H9 (cell line): ENCODE measurements around the gene HSD11B1. TPM values are rescaled to one million over a fixed set of nuclear protein-coding genes. Genes with fewer than 3 reads are reported as not detected.

Experiments used
- DNase-seq: peaks from one replicate; pipeline ENCODE4 v3.0.0-alpha.2; 2017
- H2AFZ ChIP-seq: one replicate; pipeline ENCODE4 v1.6.1; 2013; ENCODE audit warnings: mild to moderate bottlenecking, low read length, control low read depth, moderate library complexity
- H2AK5ac ChIP-seq: 2 replicates; pipeline ENCODE4 v1.6.1; 2013; ENCODE audit warnings: low read length, control low read depth, mixed read lengths; ENCODE audit not compliant: insufficient read length
- H2BK120ac ChIP-seq: one replicate; pipeline ENCODE4 v1.6.1; 2013; ENCODE audit warnings: low read depth, mild to moderate bottlenecking, low read length, control low read depth, inconsistent platforms; ENCODE audit not compliant: poor library complexity, severe bottlenecking
- H2BK12ac ChIP-seq: 2 replicates; pipeline ENCODE4 v1.6.1; 2013; ENCODE audit warnings: low read length, control low read depth, mixed read lengths, low read depth; ENCODE audit not compliant: insufficient read length
- H2BK15ac ChIP-seq: 2 replicates; pipeline ENCODE4 v1.6.1; 2013; ENCODE audit warnings: low read depth, low read length, control low read depth
- H2BK20ac ChIP-seq: one replicate; pipeline ENCODE4 v1.6.1; 2013; ENCODE audit warnings: low read depth, mild to moderate bottlenecking, low read length, control low read depth, inconsistent platforms; ENCODE audit not compliant: poor library complexity, severe bottlenecking
- H2BK5ac ChIP-seq: 2 replicates; pipeline ENCODE4 v1.6.1; 2013; ENCODE audit warnings: low read length, control low read depth, mixed read lengths; ENCODE audit not compliant: insufficient read length
- H3K14ac ChIP-seq: 2 replicates; pipeline ENCODE4 v1.6.1; 2013; ENCODE audit warnings: low read length, control low read depth; ENCODE audit not compliant: insufficient read depth
- H3K18ac ChIP-seq: 2 replicates; pipeline ENCODE4 v1.6.1; 2013; ENCODE audit warnings: low read depth, mild to moderate bottlenecking, mixed read lengths, low read length, control low read depth; ENCODE audit not compliant: insufficient read length
- H3K23ac ChIP-seq: 2 replicates; pipeline ENCODE4 v1.6.1; 2013; ENCODE audit warnings: low read length, control low read depth, mixed read lengths, low read depth; ENCODE audit not compliant: insufficient read length
- H3K23me2 ChIP-seq: 2 replicates; pipeline ENCODE4 v1.6.1; 2013; ENCODE audit warnings: low read depth, mild to moderate bottlenecking, mixed read lengths, low read length, control low read depth; ENCODE audit not compliant: insufficient read length, poor library complexity, severe bottlenecking
- H3K27ac ChIP-seq: 2 replicates; pipeline ENCODE4 v1.5.1; 2013; ENCODE audit warnings: low read length, control low read depth, mixed read lengths, low read depth; ENCODE audit not compliant: insufficient read length
- H3K27me3 ChIP-seq: 2 replicates; pipeline ENCODE4 v1.6.1; 2013; ENCODE audit warnings: low read length, control low read depth, inconsistent platforms; ENCODE audit not compliant: insufficient read depth
- H3K4ac ChIP-seq: 2 replicates; pipeline ENCODE4 v1.6.1; 2013; ENCODE audit warnings: low read depth, mild to moderate bottlenecking, control low read depth, inconsistent platforms, low read length, moderate library complexity
- H3K4me1 ChIP-seq: 2 replicates; pipeline ENCODE4 v1.6.1; 2013; ENCODE audit warnings: low read length, control low read depth, inconsistent platforms; ENCODE audit not compliant: insufficient read depth
- H3K4me2 ChIP-seq: 2 replicates; pipeline ENCODE4 v1.6.1; 2013; ENCODE audit warnings: low read length, control low read depth, mixed read lengths; ENCODE audit not compliant: insufficient read length, insufficient read depth
- H3K56ac ChIP-seq: 2 replicates; pipeline ENCODE4 v1.6.1; 2013; ENCODE audit warnings: low read depth, mild to moderate bottlenecking, mixed read lengths, low read length, control low read depth; ENCODE audit not compliant: insufficient read length
- H3K79me1 ChIP-seq: 2 replicates; pipeline ENCODE4 v1.6.1; 2013; ENCODE audit warnings: low read depth, mild to moderate bottlenecking, moderate library complexity, low read length, control low read depth, inconsistent platforms; ENCODE audit not compliant: insufficient read depth, poor library complexity, severe bottlenecking
- H3K79me2 ChIP-seq: 2 replicates; pipeline ENCODE4 v1.6.1; 2013; ENCODE audit warnings: low read length, control low read depth, inconsistent platforms; ENCODE audit not compliant: insufficient read depth
- H3K9ac ChIP-seq: 2 replicates; pipeline ENCODE4 v1.6.1; 2013; ENCODE audit warnings: low read length, control low read depth, mixed read lengths; ENCODE audit not compliant: insufficient read length; ENCODE audit errors: extremely low read depth
- H3K9me3 ChIP-seq: one replicate; pipeline ENCODE4 v1.6.1; 2013; ENCODE audit warnings: low read depth, low read length, inconsistent platforms; ENCODE audit not compliant: control insufficient read depth
- H3T11ph ChIP-seq: one replicate; pipeline ENCODE4 v1.6.1; 2013; ENCODE audit warnings: mild to moderate bottlenecking, low read length, control low read depth, inconsistent platforms
- H4K20me1 ChIP-seq: one replicate; pipeline ENCODE4 v1.6.1; 2013; ENCODE audit not compliant: control insufficient read depth, insufficient read length, insufficient read depth
- H4K5ac ChIP-seq: 2 replicates; pipeline ENCODE4 v1.6.1; 2013; ENCODE audit warnings: low read depth, mild to moderate bottlenecking, mixed read lengths, low read length, control low read depth; ENCODE audit not compliant: insufficient read length
- H4K8ac ChIP-seq: replicated peaks from 2 replicates; pipeline ENCODE4 v1.6.1; 2013; ENCODE audit warnings: low read length, control low read depth, mixed read lengths, low read depth; ENCODE audit not compliant: insufficient read length
- H4K91ac ChIP-seq: 2 replicates; pipeline ENCODE4 v1.6.1; 2013; ENCODE audit warnings: low read depth, mild to moderate bottlenecking, moderate library complexity, mixed read lengths, low read length, control low read depth; ENCODE audit not compliant: insufficient read length
- H3K27ac Mint-ChIP-seq, 3 experiments: 2 replicates in 2 of 3; 3 replicates in 1 of 3; pipeline ENCODE4 v1.8.0; 2020 to 2021; ENCODE audit warnings: mixed read lengths in 3 of 3, mild to moderate bottlenecking in 1 of 3, moderate library complexity in 1 of 3
- H3K27me3 Mint-ChIP-seq: 2 replicates; pipeline ENCODE4 v1.8.0; 2021; ENCODE audit warnings: low read depth, mild to moderate bottlenecking, moderate library complexity, mixed read lengths
- H3K36me3 Mint-ChIP-seq, 3 experiments: 2 replicates in 2 of 3; 3 replicates in 1 of 3; pipeline ENCODE4 v1.8.0; 2020 to 2021; ENCODE audit warnings: low read depth in 3 of 3, mixed read lengths in 3 of 3; ENCODE audit not compliant: insufficient read depth in 1 of 3
- H3K4me1 Mint-ChIP-seq, 2 experiments: 2 replicates each; pipeline ENCODE4 v1.8.0; 2020; ENCODE audit warnings: mixed read lengths in 2 of 2
- H3K4me3 Mint-ChIP-seq, 2 experiments: 2 replicates in 1 of 2; 3 replicates in 1 of 2; pipeline ENCODE4 v1.8.0; 2020 to 2021; ENCODE audit warnings: mild to moderate bottlenecking in 2 of 2, mixed read lengths in 2 of 2, moderate library complexity in 1 of 2
- H3K9me3 Mint-ChIP-seq, 2 experiments: 2 replicates in 1 of 2; 3 replicates in 1 of 2; pipeline ENCODE4 v1.8.0; 2020; ENCODE audit warnings: mild to moderate bottlenecking in 2 of 2, mixed read lengths in 2 of 2, moderate library complexity in 1 of 2
- total RNA-seq: library from RNA; stranded (reverse); gene quantifications from 2 replicates; pipeline ENCODE4 v1.2.1, GENCODE V29; 2021
- TF ChIP-seq, protein P1 (sequence below): fragments of 200-600 bp; sonication (generic); conservative IDR thresholded peaks from 3 replicates; pipeline ENCODE4 v1.8.0; 2021; ENCODE audit warnings: antibody characterized with exemption, mild to moderate bottlenecking

HSD11B1 gene
- total RNA-seq, 1 experiment from 2014 or later: not detected

DNA sequence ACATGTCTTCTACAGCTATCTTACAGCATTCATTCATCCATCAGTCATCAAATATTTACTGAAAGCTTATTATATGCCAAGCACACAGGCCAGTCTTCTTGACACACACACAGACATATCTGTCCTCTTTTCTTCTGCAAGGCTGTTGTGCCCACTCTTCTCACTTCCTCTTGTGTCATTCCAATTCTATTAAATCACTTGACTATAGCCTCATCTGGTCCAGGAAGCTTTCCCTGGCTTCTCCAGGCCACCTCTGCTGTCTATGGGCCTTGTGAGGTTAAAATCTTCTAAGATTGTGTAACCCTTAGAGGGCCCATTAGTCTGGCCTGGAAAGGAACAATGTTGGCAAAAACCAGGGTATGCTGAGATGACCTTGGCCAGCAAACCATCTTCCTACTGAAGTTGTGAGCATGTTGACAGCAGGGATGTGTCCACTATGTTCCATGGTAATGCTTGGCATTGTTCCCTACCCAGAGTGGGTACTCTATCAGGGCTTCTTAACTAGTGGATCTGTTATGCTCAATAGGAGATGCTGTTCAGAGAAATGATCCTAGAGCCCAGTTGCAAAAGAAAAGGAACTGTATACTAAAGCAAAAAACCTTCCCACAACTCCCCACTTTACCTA, 56.5 kb downstream of the HSD11B1 start:
- Histone ChIP-seq H4K91ac (no peak overlapping the region), H3K27me3 (no peaks in the 10 kb centered on the region), H3K79me1 (no peaks in the 10 kb centered on the region), H2BK20ac (no peak overlapping the region), H2BK15ac (no peak overlapping the region), H3K79me2 (no peaks in the 10 kb centered on the region), H3K14ac (no peak overlapping the region), H3K23ac (no peak overlapping the region), H2AK5ac (no peak overlapping the region), H2BK120ac (no peak overlapping the region), H3K27ac (no peak overlapping the region), H3K18ac (no peak overlapping the region), H4K5ac (no peak overlapping the region), H3K4me1 (no peaks in the 10 kb centered on the region), H3K9ac (no peak overlapping the region), H3K4ac (no peak overlapping the region), H2AFZ (no peak overlapping the region), H3T11ph (no peak overlapping the region), H3K4me2 (no peak overlapping the region), H3K23me2 (no peaks in the 10 kb centered on the region), H3K9me3 (no peaks in the 10 kb centered on the region), H2BK5ac (no peak overlapping the region), H4K8ac (no peak overlapping the region), H3K56ac (no peak overlapping the region), H2BK12ac (no peak overlapping the region), H4K20me1 (no peaks in the 10 kb centered on the region)
- Mint-ChIP-seq H3K9me3 (no peaks in the 10 kb centered on the region; a peak in 1 of 5 replicates), H3K4me1 (no peaks in the 10 kb centered on the region), H3K36me3 (no peaks in the 10 kb centered on the region), H3K27ac (no peak overlapping the region), H3K4me3 (no peak overlapping the region), H3K27me3 (peaks cover 31% of the 10 kb centered on the region)
- TF ChIP-seq, protein P1, sequence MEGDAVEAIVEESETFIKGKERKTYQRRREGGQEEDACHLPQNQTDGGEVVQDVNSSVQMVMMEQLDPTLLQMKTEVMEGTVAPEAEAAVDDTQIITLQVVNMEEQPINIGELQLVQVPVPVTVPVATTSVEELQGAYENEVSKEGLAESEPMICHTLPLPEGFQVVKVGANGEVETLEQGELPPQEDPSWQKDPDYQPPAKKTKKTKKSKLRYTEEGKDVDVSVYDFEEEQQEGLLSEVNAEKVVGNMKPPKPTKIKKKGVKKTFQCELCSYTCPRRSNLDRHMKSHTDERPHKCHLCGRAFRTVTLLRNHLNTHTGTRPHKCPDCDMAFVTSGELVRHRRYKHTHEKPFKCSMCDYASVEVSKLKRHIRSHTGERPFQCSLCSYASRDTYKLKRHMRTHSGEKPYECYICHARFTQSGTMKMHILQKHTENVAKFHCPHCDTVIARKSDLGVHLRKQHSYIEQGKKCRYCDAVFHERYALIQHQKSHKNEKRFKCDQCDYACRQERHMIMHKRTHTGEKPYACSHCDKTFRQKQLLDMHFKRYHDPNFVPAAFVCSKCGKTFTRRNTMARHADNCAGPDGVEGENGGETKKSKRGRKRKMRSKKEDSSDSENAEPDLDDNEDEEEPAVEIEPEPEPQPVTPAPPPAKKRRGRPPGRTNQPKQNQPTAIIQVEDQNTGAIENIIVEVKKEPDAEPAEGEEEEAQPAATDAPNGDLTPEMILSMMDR: no peak
- DNase-seq: no peak
